Ovary (tissue), 9 donors: ENCODE measurements around the gene KMT2B. TPM values are rescaled to one million over a fixed set of nuclear protein-coding genes. Genes with fewer than 3 reads are reported as not detected.

ENCODE experiments used
- DNase-seq, 5 donors: peaks; one replicate each; pipeline ENCODE4 v3.0.0-alpha.2; 2019 to 2020
- H3K27ac ChIP-seq, 2 donors: fragments of 200-600 bp; one replicate each; pipeline versions ENCODE4 v1.5.1 to v1.8.0; 2019 to 2022
- H3K27me3 ChIP-seq: fragments of 200-600 bp; one replicate; pipeline ENCODE4 v1.8.0; 2022
- H3K36me3 ChIP-seq: fragments of 200-600 bp; sonication (generic); one replicate; pipeline ENCODE4 v1.5.1; 2019
- H3K4me1 ChIP-seq: one replicate; pipeline ENCODE4 v1.8.1; 2013; ENCODE audit warnings: mild to moderate bottlenecking, moderate library complexity; ENCODE audit not compliant: insufficient read depth
- H3K4me3 ChIP-seq: fragments of 200-600 bp; sonication (generic); one replicate; pipeline ENCODE4 v1.5.1; 2017
- H3K9me3 ChIP-seq, 2 donors: fragments of 200-600 bp in 1 of 2; sonication (generic) in 1 of 2; one replicate each; pipeline versions ENCODE4 v1.5.1 to v1.8.1; 2013 to 2019; ENCODE audit warnings: mild to moderate bottlenecking in 1 of 2, moderate library complexity in 1 of 2
- CTCF ChIP-seq, 3 donors: fragments of 450-650 bp in 2 of 3; fragments of 200-600 bp in 1 of 3; IDR thresholded peaks; one replicate each; pipeline versions ENCODE4 v1.5.1 to v1.8.0; 2016 to 2022; ENCODE audit warnings: antibody characterized with exemption in 3 of 3, mild to moderate bottlenecking in 1 of 3
- EP300 ChIP-seq: sonication (generic); formaldehyde crosslinking; IDR thresholded peaks from one replicate; pipeline ENCODE4 v1.6.1; 2017; ENCODE audit warnings: antibody characterized with exemption
- POLR2A ChIP-seq: fragments of 450-650 bp; IDR thresholded peaks from one replicate; pipeline ENCODE4 v1.6.1; 2017; ENCODE audit warnings: antibody characterized with exemption, mild to moderate bottlenecking, moderate library complexity
- WGBS, 3 donors: extraction: QIAGEN DNeasy Blood & Tissue Kit in 1 of 3; methylation state at CpG; one replicate each; pipeline versions ENCODE4 v1.1.5 to v1.1.7; 2013 to 2017; 5-methylcytosine and 5-hydroxymethylcytosine counted together
- intact Hi-C, 4 donors: fragments of 100-400 bp; cut with DNase I; formaldehyde crosslinking; loops; one replicate each; pipeline versions ENCODE4 v1.11.0 to v1.15.1; 2022 to 2023
- polyA plus RNA-seq, 2 donors: library from polyadenylated mRNA; stranded (reverse); fragments of 200-250 nt in 1 of 2; fragments of 350-450 nt in 1 of 2; fragmentation: Illumina TruSeq in 1 of 2; extraction: RNeasy Lipid Tissue Mini Kit (QIAGEN cat#74804) in 1 of 2; gene quantifications; one replicate each; pipeline ENCODE4 v1.2.3, GENCODE V29; 2013 to 2014
- total RNA-seq, 7 donors: library from RNA; depleted of rRNA in 2 of 7; stranded (reverse); fragments of >200 nt in 2 of 7; fragmentation: NEBNext Ultra II Directional in 3 of 7; extraction: Animal tissue kit (Norgen Biotek cat#: 25700) in 3 of 7; gene quantifications; one replicate each; pipeline versions ENCODE4 v1.1.0 to v1.2.4, GENCODE V29; 2016 to 2023
- donor health status: DM: no; HTN: no; CAD: no; lungs with moderate emphysema.
- donor health status: DM: no; HTN: no; CAD: no.
- donor health status: Bipolar disorder and iron deficiency.
- donor health status: DM: yes; HTN: yes; CAD: no.
- donor health status: DM: no; HTN: no; CAD: no.
- donor health status: DM: yes; HTN: yes; CAD: no.

Gene KMT2B
- total and polyA plus RNA-seq, 9 donors, result 8.8 to 53.7 (median 34.1) TPM

GRCh38 chr19:35757231-35757748 is 39.5 kb downstream of the KMT2B start:
- H3K4me1 ChIP-seq, result peaks cover 12% of the 10 kb centered on the region
- TF ChIP-seq EP300 (peak; percentile 92), CTCF (IDR thresholded peaks at IDR 0.05) (no peak), POLR2A (no peak)
- WGBS, 3 donors, result 2% methylated on average over 13 to 19 of the region's 19 CpGs
- H3K27ac ChIP-seq, result peak overlapping the region; percentile 93 to 97
- H3K36me3 ChIP-seq, result no peaks in the 10 kb centered on the region
- H3K27me3 ChIP-seq, result no peaks in the 10 kb centered on the region
- H3K4me3 ChIP-seq, result peak overlapping the region; percentile 37
- no peaks in the 10 kb centered on the region for H3K9me3 ChIP-seq
- DNase-seq, result peak; percentile 94 to 99 (median 98)
- intact Hi-C loops, result loop anchor here in 1 of 4 donors (2.0 kb wide), 1 partner anchor 40 kb away; no protein-coding TSS in a partner anchor

- 0 to 1% (median 0%) methylated on average over 40 to 53 of the region's 53 CpGs for WGBS, 3 donors
Observed at GRCh38 chr19:35757749-35758608, 40.2 kb downstream of the KMT2B start, which contains the start of gene PROSER3. TSS of gene PROSER3 (plus strand) at chr19:35758176. CDS start at chr19:35758216, 40 bp downstream.

GRCh38 chr19:35759697-35760096 is 41.9 kb downstream of the KMT2B start:
- peak in 1 of 5 donors; percentile 36 for DNase-seq
- Histone ChIP-seq H3K36me3 (no peaks in the 10 kb centered on the region), H3K27ac (no peak overlapping the region), H3K9me3 (no peaks in the 10 kb centered on the region), H3K4me1 (peaks cover 12% of the 10 kb centered on the region), H3K27me3 (no peaks in the 10 kb centered on the region), H3K4me3 (no peak overlapping the region)
- intact Hi-C loops, result no loop called here
- WGBS, 3 donors, result 91 to 100% (median 94%) methylated on average over 2 of the region's 2 CpGs
- TF ChIP-seq POLR2A (no peak), EP300 (no peak), CTCF (IDR thresholded peaks at IDR 0.05) (no peak)

More at GRCh38 chr19:35757749-35758608, 40.2 kb downstream of the KMT2B start, which contains the start of gene PROSER3:
- Histone ChIP-seq H3K4me3 (peak within 1 kb of the TSS; percentile 91), H3K4me1 (peaks cover 12% of the 10 kb centered on the region), H3K27me3 (no peaks in the 10 kb centered on the region), H3K9me3 (no peaks in the 10 kb centered on the region), H3K27ac (peak within 1 kb of the TSS; percentile 93 to 97), H3K36me3 (no peaks in the 10 kb centered on the region)
- TF ChIP-seq EP300, result no peak
- TF ChIP-seq POLR2A, result peak; percentile 89
- peak; percentile 97 to 99 (median 98) for DNase-seq
- intact Hi-C loops, result loop anchor here in 1 of 4 donors (2.0 kb wide), 1 partner anchor 41 kb away; no protein-coding TSS in a partner anchor

GRCh38 chr19:35760711-35761349 is 43.0 kb downstream of the KMT2B start:
- H3K4me3 ChIP-seq, result no peak overlapping the region
- DNase-seq, result peak in 1 of 5 donors; percentile 21
- peaks cover 6% of the 10 kb centered on the region for H3K4me1 ChIP-seq
- no peak overlapping the region for H3K27ac ChIP-seq
- H3K9me3 ChIP-seq, result no peaks in the 10 kb centered on the region
- H3K36me3 ChIP-seq, result no peaks in the 10 kb centered on the region
- no peak for TF ChIP-seq CTCF (IDR thresholded peaks at IDR 0.05)
- no peak for TF ChIP-seq POLR2A
- no peak for TF ChIP-seq EP300
- intact Hi-C loops, result no loop called here
- WGBS, 3 donors, result 91 to 95% (median 93%) methylated on average over 4 of the region's 4 CpGs
- no peaks in the 10 kb centered on the region for H3K27me3 ChIP-seq
